ENCODE measurements around the gene TACC2.

DNA sequence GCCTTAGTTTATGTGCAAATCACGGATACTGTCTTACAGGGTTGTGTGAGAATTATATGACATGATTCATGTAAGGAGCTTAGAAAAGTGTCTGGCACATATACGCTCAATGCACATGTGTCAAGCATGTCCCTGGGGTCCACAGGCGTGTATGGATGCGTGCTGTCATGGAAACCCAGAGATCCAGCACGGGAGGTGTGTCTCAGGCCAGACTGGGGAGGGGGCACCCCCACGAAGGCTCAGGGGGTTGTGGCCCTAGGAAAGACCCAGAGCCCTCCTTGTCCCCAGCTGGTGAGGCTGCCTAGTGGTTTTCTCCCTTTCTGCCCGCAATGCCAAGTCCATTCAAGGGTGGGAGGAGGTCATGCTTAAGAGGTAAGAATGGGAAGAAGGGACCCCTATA lies 291.2 kb downstream of the TACC2 start:
- TF ChIP-seq, protein P1, sequence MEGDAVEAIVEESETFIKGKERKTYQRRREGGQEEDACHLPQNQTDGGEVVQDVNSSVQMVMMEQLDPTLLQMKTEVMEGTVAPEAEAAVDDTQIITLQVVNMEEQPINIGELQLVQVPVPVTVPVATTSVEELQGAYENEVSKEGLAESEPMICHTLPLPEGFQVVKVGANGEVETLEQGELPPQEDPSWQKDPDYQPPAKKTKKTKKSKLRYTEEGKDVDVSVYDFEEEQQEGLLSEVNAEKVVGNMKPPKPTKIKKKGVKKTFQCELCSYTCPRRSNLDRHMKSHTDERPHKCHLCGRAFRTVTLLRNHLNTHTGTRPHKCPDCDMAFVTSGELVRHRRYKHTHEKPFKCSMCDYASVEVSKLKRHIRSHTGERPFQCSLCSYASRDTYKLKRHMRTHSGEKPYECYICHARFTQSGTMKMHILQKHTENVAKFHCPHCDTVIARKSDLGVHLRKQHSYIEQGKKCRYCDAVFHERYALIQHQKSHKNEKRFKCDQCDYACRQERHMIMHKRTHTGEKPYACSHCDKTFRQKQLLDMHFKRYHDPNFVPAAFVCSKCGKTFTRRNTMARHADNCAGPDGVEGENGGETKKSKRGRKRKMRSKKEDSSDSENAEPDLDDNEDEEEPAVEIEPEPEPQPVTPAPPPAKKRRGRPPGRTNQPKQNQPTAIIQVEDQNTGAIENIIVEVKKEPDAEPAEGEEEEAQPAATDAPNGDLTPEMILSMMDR (conservative IDR thresholded peaks at IDR 0.05): no peak
- no peak for TF ChIP-seq ZFX (IDR thresholded peaks at IDR 0.05)
